T-helper 2 cell treated with Interferon-gamma antibody and Interleukin-4, amounts not matched to agents 100 ng/mL and 5 ng/mL, for 36 hours (primary cell): ENCODE results near the gene SHPK. TPM values are rescaled to one million over a fixed set of nuclear protein-coding genes. Genes with fewer than 3 reads are reported as not detected.
"Not testable (repeated sequence)": the region's sequence is repeated elsewhere in the genome, so short reads cannot be mapped to it uniquely, and the experiment has no call there.

ENCODE experiments used
- intact Hi-C: fragments of 100-400 bp; cut with micrococcal nuclease; formaldehyde crosslinking; loops from one replicate; pipeline ENCODE4 v1.15.1; 2023
- total RNA-seq: library from RNA; stranded (reverse); gene quantifications from 2 replicates; pipeline ENCODE4 v1.2.3, GENCODE V29; 2022

The SHPK gene
- total RNA-seq, 1 donor from 2014 or later = 13.3 TPM

- intact Hi-C loops = no loop called here
Observed at GRCh38 chr17:3594051-3594800, 41.8 kb downstream of the SHPK start.

GRCh38 chr17:3593384-3593783 is 42.7 kb downstream of the SHPK start:
- intact Hi-C loops = no loop called here

GRCh38 chr17:3592216-3592860 is 43.7 kb downstream of the SHPK start:
- intact Hi-C loops = no loop called here

GRCh38 chr17:3590768-3591167 is 45.3 kb downstream of the SHPK start:
- intact Hi-C loops = no loop called here

- intact Hi-C loops = no loop called here
Observed at GRCh38 chr17:3590231-3590630, 45.8 kb downstream of the SHPK start.

GRCh38 chr17:3589784-3590183 is 46.3 kb downstream of the SHPK start:
- intact Hi-C loops = no loop called here

GRCh38 chr17:3585826-3586225 is 50.2 kb downstream of the SHPK start:
- intact Hi-C loops = no loop called here

- intact Hi-C loops = no loop called here
Observed at GRCh38 chr17:3583456-3583855, 52.6 kb downstream of the SHPK start.

GRCh38 chr17:3582915-3583314 is 53.1 kb downstream of the SHPK start:
- intact Hi-C loops = no loop called here

GRCh38 chr17:3578667-3579066 is 57.4 kb downstream of the SHPK start:
- intact Hi-C loops = not testable (repeated sequence)

GRCh38 chr17:3576970-3577369 is 59.1 kb downstream of the SHPK start:
- intact Hi-C loops = no loop called here

GRCh38 chr17:3575511-3575910 is 60.5 kb downstream of the SHPK start:
- intact Hi-C loops = no loop called here

GRCh38 chr17:3574231-3574630 is 61.8 kb downstream of the SHPK start:
- intact Hi-C loops = no loop called here

- intact Hi-C loops = no loop called here
Observed at GRCh38 chr17:3573246-3574100, 62.6 kb downstream of the SHPK start.

DNA sequence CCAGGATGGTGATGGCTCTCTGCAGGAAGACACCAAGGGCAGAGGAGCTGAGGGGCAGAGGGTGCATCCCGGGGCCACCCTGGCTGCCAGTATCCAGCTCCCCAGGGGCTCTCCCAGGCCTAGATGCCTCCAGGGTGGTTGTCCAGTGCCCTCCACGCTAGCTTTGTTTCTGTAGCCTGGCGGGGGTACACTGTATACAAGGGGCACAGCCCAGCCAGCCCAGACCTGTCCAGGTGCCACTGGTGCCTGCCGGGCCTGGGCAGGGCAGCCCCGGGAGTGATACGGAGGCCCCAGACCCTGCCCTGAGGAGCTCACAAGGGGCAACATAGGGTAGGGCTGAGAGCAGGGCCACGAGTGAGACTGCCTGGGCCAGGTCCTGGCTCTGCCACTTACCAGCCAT is 63.8 kb downstream of the SHPK start:
- intact Hi-C loops = no loop called here

DNA sequence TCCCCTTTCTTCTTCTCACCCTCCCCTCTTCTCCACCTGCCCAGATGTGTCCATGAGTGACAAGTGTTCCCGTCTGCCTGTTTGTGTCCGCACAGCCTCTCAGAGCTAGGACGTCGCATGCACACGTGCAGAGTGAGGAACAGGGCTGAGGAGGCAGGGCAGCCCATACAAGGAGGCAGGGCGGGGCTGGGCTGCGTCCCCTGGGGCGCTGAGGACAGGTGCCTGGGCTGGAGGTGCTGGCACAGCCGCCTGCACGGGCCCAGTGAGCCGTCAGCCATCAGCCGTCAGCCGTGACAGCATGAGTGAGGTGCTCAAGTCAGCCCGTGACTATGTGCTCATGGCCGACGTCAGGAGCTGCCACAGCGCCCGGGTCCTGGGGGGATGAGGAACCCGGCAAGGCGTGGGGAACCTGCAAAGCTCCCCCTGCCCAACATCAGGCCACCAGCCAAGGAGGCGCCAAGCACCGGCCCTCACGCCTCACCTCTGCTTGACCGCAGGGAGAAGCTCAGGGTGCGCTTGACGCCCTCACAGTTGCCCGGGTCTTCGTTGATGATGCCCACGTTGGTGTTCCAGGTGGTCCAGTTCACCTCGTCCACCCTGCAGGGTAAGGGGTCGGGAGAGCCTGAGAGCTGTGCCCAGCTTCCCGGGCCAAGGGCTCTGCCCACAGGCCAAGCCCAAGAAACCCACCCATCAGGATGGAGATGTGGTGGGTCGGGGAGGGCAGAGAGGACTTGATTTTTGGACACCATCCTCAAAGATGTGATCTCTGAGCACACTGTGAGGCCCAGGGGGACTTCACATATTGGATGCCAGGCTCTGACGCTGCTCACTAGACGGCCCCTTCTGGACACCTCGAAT is 64.8 kb downstream of the SHPK start:
- intact Hi-C loops = no loop called here

- intact Hi-C loops = no loop called here
Observed at GRCh38 chr17:3569534-3570137, 66.4 kb downstream of the SHPK start.

DNA sequence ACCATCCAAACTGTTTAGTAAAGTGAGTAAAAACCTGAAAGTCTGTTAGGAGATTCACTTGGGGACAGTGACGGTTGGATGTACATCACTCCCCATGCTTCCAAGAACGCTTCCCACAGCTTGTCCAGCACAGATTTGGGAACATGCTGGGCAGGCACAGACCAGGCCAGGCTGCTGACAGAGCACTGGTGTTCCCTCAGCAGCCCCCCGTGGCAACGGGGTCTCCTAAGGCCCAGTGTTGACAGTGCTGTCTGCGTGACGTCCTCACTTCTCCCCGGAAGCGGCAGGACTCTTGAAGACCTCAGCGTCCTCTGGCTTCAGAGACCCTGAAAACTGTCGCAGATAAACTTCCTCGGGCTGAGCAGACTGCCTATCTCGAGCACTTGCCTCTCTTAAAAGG is 69.5 kb downstream of the SHPK start:
- intact Hi-C loops = no loop called here

- intact Hi-C loops = no loop called here
Observed at GRCh38 chr17:3565143-3565542, 70.9 kb downstream of the SHPK start.

DNA sequence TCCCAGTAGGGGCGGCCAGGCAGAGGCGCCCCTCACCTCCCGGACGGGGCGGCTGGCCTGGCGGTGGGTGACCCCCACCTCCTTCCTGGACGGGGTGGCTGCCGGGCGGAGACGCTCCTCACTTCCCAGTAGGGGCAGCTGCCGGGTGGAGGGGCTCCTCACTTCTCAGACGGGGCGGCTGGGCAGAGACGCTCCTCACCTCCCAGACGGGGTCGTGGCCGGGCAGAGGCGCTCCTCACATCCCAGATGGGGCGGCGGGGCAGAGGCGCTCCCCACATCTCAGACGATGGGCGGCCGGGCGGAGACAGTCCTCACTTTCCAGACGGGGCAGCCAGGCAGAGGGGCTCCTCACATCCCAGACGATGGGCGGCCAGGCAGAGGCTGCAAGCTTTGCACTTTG is 71.8 kb downstream of the SHPK start:
- intact Hi-C loops = not testable (repeated sequence)

DNA sequence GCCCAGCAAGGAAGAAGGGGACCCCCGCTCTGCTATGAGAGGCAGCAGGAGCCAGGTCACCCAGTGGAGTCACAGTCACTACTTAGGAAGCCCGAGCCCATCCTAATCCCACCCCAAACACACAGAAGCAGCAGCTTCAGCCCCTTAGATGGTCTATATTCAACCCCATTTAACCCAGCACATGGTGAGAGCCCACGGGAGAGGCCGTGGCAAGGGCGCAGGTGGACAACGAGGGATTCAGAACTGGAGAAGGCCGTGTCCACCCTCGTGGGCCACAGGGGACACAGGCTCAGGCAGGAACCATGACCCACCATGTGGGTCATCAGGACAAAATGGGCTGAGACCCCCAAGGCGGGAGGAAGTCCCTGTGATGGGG is 76.8 kb downstream of the SHPK start:
- intact Hi-C loops = no loop called here
